Activated CD4-positive, alpha-beta T cell treated with anti-CD3 and anti-CD28 coated beads for 1 hour (primary cell): Measurements from ENCODE around the gene GRK3.
"Not testable (repeated sequence)": the region's sequence is repeated elsewhere in the genome, so short reads cannot be mapped to it uniquely, and the experiment has no call there.

ENCODE experiments used
- DNase-seq: peaks from one replicate; pipeline ENCODE4 v3.0.0-alpha.2; 2020

Gene GRK3

GRCh38 chr22:25552405-25552804 lies 12.1 kb upstream of the GRK3 start:
- not testable (repeated sequence) for DNase-seq

DNA sequence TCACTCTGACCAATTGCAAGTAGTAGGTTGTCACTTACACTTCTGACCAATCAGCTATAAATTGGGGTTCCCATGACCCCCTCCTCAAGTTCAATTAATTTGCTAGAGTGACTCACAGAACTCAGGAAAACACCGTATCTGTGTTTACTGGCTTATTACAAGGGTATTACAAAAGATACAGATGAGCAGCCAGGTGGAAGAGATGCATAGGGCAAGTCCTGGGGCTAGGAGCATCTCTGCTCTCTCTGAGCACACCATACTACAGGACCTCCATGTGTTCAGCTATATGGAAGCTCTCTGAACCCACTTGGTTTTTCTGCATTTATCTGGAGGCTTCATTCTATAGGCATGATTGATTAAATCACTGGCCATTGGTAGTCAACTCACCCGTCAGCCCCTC lies 11.3 kb upstream of the GRK3 start:
- no peak for DNase-seq

DNA sequence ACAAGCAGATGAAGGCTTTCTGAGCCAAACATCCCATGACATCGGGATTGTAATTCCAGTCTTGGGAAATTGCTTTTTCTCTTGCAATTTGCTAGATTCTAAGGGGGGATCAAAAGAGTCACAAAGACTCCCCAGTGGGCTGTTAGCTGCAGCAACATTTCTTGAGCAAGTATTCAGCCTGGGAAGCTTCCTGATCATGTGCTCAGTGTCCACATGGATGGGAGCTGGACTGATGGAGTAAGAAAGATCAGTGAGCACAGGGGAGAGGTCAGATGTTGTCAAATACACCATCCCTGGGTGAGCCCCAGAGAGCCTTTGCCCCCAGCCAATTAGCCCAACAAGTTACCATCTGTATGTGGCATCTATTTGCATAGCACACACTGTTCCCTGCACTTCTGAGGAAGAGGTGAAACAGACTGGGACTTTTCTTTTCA lies 10.2 kb upstream of the GRK3 start:
- no peak for DNase-seq

GRCh38 chr22:25554689-25555088 lies 9.8 kb upstream of the GRK3 start:
- no peak for DNase-seq

DNA sequence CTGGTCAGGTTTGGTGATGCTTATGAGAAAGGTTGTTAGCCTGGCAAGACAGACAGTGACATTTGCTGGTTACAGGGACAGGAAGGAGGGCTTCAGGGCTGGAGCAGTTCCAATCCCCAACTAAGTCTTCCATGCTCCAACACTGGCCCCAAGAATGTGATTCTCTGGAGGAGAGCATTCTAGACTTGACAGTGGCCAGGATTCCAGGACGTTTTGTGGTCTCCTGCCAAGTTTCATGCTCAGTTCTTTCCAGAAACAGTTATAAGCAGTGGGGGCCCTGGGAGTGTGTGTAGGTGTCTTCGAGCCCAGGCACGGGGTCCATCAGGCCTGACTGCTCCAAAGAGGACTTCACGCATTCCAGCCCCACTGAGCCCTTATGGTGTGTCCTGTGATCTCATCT lies 8.9 kb upstream of the GRK3 start:
- DNase-seq = no peak

- no peak for DNase-seq
Observed at GRCh38 chr22:25557218-25557617, 7.3 kb upstream of the GRK3 start.

- DNase-seq = no peak
Observed at GRCh38 chr22:25558341-25558740, 6.1 kb upstream of the GRK3 start.

GRCh38 chr22:25559910-25560309 lies 4.6 kb upstream of the GRK3 start:
- DNase-seq = not testable (repeated sequence)

DNA sequence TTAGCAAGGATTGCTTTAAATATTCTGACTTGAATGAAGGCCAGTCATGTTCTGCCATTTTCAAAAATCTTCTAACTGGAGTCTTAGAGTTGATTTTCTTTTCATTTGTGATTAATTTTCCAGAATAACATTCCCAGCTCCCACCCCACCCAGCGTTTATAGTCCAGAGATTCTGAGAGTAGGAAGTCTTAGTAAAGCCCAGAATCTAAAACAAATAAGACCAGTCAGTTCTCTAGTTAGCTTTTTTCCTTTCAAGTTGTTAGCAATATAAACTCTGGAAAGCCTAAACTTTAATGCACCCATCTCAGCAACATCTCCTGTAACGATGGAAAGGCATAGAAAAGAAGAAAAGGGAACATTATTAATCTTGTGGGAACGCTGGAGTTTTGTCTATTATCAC lies 3.3 kb upstream of the GRK3 start:
- not testable (repeated sequence) for DNase-seq

- DNase-seq = not testable (repeated sequence)
Observed at GRCh38 chr22:25561927-25562326, 2.5 kb upstream of the GRK3 start.

DNA sequence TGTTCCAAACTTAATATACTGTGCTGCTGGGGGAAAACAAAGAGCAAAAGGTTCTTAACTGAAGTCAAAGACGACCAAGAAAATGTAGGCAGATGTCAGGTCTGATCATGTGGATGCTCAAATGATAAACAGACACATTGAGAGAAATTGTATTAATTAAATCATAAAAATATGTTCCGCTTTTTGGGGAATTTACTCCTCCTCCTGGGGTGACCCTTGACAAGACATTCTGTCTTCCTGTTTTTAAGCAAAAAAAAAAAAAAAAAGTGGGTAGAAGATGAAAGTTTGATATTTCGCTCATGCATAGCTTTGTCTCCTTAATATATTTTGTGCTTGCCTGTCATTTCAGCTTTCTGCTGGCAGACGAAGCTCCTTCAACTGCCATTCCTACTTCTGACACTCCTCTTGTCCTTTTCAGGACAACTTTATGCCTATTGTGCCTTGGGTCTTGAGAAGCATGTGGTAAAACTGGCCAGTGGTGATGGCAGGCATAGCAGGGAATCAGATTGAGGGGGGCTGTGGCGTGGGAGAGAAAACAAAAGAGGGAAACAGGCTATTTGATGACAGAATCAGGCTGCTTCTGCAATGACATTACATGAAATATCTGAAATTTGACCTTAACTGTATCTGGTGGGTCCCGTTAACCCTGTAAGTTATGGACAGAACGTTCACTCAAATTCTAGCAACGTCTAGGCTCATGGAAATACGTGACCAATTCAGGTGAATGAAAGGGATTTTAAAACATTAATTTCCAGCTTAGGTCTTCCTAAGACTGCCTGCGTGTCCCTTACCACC lies 1.3 kb upstream of the GRK3 start:
- not testable (repeated sequence) for DNase-seq

DNA sequence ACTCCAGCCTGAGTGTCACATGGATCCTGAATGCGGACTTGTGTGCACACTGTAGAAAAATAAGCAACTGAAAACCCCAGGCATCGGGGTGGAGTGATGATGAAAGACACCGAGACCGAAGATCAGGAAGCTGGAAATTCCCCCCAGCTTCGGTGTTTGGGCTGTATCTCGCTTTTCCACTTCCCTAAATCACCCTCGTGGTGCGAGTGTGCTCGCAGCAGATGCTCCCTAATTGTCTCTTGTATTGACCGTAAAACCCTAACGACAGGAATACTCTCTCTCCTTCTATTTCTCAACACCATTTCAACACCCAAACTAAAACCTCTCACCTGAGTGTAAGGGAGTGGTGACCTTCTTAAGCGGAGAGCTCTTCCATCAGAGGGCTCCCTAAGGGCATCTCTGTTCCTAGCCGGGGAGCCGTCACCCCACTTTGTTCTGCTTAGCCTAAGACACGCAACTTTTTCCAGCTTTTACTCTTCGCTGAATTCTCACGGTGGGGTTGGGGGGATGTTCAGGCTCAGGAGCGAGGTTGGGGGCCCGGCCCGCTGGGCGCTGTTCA lies 635 bp upstream of the GRK3 start:
- no peak for DNase-seq

GRCh38 chr22:25564979-25565677 lies 653 bp downstream of the GRK3 start:
- no peak for DNase-seq

- DNase-seq = no peak
Observed at GRCh38 chr22:25566186-25566897, 1.9 kb downstream of the GRK3 start.

GRCh38 chr22:25566898-25567235 lies 2.4 kb downstream of the GRK3 start:
- no peak for DNase-seq

- no peak for DNase-seq
Observed at GRCh38 chr22:25567251-25567675, 2.8 kb downstream of the GRK3 start.

DNA sequence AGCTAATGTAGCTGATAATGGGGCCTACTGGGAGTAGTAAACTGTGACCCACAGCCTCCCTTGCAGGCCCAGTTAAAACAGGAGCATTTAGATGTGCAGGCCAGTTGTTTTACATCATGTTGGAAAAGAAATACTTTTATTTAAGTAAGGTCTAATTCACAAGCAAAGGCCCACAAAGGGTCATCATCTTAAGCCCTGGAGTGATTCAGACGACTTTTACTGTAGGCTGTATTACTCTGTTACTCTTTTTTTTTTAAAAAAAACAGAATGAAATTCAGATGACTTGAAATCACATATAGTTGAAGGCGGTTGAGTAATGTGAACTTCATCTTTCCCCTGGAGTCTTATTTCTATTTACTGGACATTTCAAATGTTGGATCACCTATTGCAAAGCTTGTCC lies 3.6 kb downstream of the GRK3 start:
- not testable (repeated sequence) for DNase-seq

- DNase-seq = no peak
Observed at GRCh38 chr22:25569361-25569760, 4.9 kb downstream of the GRK3 start.

DNA sequence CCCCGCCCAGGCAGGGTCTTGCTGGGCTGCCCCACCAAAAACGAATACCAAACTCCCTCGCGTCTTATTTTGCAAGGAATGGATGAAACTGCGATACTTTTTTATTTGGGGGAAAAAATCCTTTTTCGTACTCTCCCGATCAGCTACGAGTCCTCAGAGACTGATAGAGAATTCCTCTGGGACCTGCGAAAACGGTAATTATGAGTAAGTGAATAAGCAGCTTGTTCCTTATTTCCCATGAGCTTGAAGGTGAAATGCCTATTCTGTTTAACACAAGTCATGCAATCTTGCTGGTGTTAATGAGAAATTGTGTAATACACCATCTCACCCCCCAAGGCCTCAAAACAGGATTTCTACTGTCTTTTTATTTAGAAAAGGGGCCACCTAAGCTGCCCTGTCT lies 5.5 kb downstream of the GRK3 start:
- no peak for DNase-seq

DNA sequence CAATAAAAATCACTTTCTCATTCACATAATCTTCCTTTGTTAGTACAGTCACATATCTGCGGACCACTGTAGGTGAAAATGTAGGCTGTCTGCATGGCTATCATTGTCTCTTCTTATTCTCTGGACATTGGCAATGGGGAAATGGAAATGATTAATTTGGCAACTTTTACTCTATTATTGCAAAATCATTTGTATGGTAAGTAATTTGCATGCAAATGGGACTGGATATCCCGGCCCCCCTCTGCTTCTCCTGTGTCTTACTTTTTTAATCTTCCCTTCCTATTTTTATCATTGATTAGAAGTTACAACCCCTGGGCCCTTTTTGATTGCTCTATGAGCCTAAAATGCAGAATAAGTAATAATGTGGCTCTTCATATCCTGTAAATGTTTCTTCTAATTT lies 6.0 kb downstream of the GRK3 start:
- DNase-seq = no peak

GRCh38 chr22:25571969-25572707 lies 7.7 kb downstream of the GRK3 start:
- not testable (repeated sequence) for DNase-seq

GRCh38 chr22:25572708-25573171 lies 8.3 kb downstream of the GRK3 start:
- no peak for DNase-seq

DNA sequence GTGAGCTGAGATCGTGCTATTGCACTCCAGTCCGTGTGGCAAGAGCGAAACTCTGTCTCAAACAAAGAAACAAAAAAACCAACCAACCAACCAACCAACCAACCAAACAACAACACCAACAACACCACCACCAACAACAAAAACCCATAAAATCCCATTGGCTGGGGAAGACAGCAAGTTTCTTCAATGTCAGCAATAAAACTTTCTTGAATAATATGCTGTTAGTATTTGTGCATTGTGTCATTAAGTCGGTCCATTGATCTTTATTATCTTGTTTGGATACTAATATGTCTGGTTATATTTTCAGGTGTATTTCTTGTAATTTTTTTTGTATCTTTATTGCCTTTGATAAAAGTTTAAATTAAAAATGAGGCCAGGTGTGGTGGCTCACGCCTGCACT lies 9.4 kb downstream of the GRK3 start:
- no peak for DNase-seq
